Measurements from ENCODE around the gene KRTCAP2. TPM values are rescaled to one million over a fixed set of nuclear protein-coding genes. Genes with fewer than 3 reads are reported as not detected.
A peak's percentile ranks its signal among the peaks of the same experiment; 100 is the strongest.

KRTCAP2 gene
- total RNA-seq, 4 donors from 2014 or later, result 79.8 to 263 (median 162) TPM

DNA sequence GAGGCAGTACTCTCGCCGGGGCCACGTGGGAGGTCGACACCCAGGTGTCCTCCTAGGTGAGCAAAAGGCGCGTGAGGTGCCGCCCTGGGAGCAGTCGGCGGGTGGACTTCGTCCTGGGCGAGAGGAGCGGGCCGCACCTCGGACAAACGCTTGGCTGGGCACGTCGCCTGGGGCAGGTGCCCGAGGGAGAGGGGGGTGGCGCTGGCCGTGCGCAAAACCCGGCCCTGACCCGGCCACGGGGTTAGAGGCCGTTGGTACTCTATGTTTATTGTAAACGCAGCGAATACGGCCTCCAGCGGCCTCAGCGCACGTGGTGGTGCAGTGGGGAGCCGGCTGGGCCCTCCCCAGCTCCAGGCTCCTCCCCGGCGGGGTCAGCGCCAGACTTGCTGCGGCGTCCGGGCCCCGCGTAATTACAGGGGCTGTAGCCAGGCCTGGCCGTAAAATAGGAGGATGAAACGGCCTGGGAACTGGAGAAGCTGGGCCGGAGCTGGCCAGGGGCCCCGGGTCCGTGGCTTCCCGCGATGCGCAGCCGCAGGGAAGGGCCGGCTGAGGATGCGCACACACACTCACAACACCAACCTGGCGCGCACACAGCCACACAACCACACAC, 47.1 kb downstream of the KRTCAP2 start:
- Histone ChIP-seq H3K9me3 (no peaks in the 10 kb centered on the region), H3K36me3 (no peaks in the 10 kb centered on the region), H3K4me1 (peaks cover 30 to 41% of the 10 kb centered on the region in 2 donors), H3K27me3 (no peaks in the 10 kb centered on the region), H3K4me3 (replicated peaks in 1 of 3) (peak overlapping the region in 1 of 3 donors; percentile 82), H3K27ac (peak overlapping the region; percentile 62 to 98 (median 96))
- peak; percentile 73 to 77 for DNase-seq
- TF ChIP-seq POLR2A (IDR thresholded peaks at IDR 0.05), result no peak
- TF ChIP-seq, protein P1, sequence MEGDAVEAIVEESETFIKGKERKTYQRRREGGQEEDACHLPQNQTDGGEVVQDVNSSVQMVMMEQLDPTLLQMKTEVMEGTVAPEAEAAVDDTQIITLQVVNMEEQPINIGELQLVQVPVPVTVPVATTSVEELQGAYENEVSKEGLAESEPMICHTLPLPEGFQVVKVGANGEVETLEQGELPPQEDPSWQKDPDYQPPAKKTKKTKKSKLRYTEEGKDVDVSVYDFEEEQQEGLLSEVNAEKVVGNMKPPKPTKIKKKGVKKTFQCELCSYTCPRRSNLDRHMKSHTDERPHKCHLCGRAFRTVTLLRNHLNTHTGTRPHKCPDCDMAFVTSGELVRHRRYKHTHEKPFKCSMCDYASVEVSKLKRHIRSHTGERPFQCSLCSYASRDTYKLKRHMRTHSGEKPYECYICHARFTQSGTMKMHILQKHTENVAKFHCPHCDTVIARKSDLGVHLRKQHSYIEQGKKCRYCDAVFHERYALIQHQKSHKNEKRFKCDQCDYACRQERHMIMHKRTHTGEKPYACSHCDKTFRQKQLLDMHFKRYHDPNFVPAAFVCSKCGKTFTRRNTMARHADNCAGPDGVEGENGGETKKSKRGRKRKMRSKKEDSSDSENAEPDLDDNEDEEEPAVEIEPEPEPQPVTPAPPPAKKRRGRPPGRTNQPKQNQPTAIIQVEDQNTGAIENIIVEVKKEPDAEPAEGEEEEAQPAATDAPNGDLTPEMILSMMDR (IDR thresholded peaks at IDR 0.05), result no peak
- intact Hi-C loops (cut with DNase I), result loop anchor here (5.0 kb wide), 1 partner anchor 34 kb away; no protein-coding TSS in a partner anchor
- 33 to 34% methylated on average over 11 to 23 of the region's 53 CpGs for WGBS, 2 donors

DNA sequence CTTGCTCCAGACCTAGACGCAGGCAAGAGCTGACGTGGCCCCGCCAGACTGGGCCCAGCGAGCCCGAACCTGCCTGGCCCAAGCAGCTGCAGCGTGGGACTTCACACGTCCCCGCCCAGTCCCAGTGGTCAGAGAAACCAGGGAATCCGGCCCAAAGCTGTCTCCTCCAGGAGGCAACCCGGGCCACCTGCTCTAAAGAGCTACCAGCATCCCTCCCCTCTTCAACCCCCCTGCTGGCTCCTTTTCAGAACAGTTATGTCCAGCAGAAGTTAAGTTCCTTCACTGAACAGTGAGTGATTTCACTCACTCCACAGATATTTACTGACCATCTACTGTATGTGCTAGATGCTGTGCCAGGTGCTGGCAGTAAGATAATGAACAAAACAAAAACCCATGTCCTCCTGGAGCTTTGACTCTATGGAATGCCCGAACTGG, 47.6 kb downstream of the KRTCAP2 start:
- intact Hi-C loops (cut with DNase I), result loop anchor here (5.0 kb wide), 1 partner anchor 33 kb away; no protein-coding TSS in a partner anchor
- peak; percentile 20 to 27 for DNase-seq
- 69 to 70% methylated on average over 2 to 5 of the region's 11 CpGs for WGBS, 2 donors
- Histone ChIP-seq H3K27me3 (no peaks in the 10 kb centered on the region), H3K4me3 (replicated peaks in 1 of 3) (peak overlapping the region in 1 of 3 donors; percentile 82), H3K4me1 (peaks cover 25 to 36% of the 10 kb centered on the region in 2 donors), H3K27ac (peak overlapping the region; percentile 62 to 98 (median 96)), H3K36me3 (no peaks in the 10 kb centered on the region), H3K9me3 (no peaks in the 10 kb centered on the region)
- TF ChIP-seq, protein P1 (IDR thresholded peaks at IDR 0.05), result no peak
- no peak for TF ChIP-seq POLR2A (IDR thresholded peaks at IDR 0.05)

DNA sequence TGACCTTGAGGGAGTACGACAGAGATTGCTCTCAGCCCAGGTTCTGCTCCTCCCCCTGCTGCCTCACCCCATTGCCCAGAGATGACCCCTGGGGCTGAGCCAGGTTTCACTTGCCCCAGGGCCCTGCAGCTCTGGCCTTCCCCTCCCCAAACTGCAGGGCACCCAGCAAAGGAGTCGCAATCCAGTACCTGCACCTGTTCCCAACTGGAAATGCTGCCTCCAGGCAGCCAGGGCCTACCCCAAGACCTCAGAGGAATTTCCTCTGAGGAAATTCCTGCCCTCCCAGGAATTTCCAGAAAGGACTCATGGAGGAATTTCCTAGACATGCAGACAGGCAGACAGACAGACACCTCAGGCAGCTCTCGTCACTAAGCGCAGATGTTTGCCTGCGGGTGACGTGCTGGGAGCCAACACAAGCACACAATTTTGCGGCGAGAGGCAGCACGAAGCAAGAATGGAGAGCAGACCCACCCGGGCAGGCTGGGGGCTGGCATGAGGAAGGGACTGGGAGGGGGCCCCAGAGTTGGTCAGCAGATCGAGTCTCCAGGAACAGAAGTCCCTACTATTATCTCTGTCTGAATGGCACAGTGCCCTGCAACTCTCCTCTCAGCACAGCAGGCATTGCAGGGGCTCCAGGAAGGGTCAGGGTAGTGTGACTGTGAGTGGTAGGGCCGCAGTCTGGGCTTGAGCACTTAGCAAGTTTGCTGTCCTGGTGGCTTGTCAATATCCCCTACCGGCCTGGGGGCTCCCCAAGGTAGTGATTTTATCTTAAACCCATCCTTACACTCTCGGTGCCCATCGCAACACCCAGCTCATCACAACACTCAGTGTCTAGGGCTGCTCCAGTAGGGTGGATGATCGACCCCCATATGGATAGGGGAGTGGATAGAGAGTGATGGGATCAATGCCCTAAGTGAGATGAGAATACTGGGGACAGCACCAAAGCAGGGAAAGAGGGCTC, 48.3 kb downstream of the KRTCAP2 start:
- Histone ChIP-seq H3K27ac (no peak overlapping the region), H3K9me3 (no peaks in the 10 kb centered on the region), H3K27me3 (no peaks in the 10 kb centered on the region), H3K4me3 (replicated peaks in 1 of 3) (no peak overlapping the region), H3K36me3 (no peaks in the 10 kb centered on the region), H3K4me1 (peaks cover 24 to 30% of the 10 kb centered on the region in 2 donors)
- WGBS, 2 donors, result 84 to 90% methylated on average over 15 to 16 of the region's 16 CpGs
- intact Hi-C loops (cut with DNase I), result loop anchor here (5.0 kb wide), 1 partner anchor 32 kb away; no protein-coding TSS in a partner anchor
- TF ChIP-seq, protein P1 (IDR thresholded peaks at IDR 0.05), result no peak
- no peak for TF ChIP-seq POLR2A (IDR thresholded peaks at IDR 0.05)
- DNase-seq, result no peak

DNA sequence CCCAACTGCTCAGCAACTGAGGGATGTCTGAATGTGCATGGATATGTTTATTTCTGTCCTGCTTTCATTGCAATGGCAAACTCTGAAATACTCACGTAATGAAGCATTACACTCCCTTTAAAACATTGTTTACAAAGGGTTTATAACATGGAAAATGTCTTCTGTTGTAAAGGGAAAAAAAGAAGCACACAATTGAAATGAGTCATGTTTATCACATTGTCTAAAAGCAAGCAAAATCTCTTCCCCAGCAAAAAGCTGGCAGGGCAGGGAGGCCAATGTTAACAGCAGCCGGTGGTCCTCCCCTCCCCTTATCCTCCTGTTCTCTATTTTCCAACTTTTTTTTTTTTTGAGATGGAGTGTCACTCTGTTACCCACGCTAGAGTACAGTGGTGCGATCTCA, 49.3 kb downstream of the KRTCAP2 start:
- Histone ChIP-seq H3K9me3 (no peaks in the 10 kb centered on the region), H3K4me3 (replicated peaks in 1 of 3) (no peak overlapping the region), H3K27me3 (no peaks in the 10 kb centered on the region), H3K36me3 (no peaks in the 10 kb centered on the region), H3K27ac (no peak overlapping the region), H3K4me1 (peaks cover 16 to 21% of the 10 kb centered on the region in 2 donors)
- intact Hi-C loops (cut with DNase I), result no loop called here
- DNase-seq, result no peak
- no peak for TF ChIP-seq POLR2A (IDR thresholded peaks at IDR 0.05)
- TF ChIP-seq, protein P1 (IDR thresholded peaks at IDR 0.05), result no peak
- WGBS, 2 donors, result 72 to 82% methylated on average over 4 of the region's 4 CpGs

Measured in thyroid gland (tissue), 4 donors.